ENCODE results near the gene CAMKK1.

DNA sequence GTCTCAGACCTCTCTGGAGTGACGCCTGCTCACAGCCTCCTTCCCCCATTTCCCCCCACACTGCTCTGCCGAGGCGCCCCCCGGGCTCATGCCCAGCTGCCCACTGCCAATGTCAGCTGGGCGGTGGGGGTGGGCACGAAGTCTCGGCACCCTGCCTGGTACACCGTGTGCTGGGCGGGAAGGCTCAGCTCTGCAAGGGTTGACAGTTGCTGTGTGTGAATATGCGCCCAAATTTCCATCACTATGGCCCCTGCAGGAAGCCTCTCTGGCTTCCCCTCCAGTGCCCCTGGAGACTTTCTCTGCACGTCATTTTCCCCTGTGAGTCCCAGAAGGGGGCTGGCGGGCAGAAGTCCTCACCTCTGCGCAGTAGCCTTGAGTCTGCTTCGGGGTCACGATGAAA lies 11.6 kb upstream of the CAMKK1 start:
- TF ChIP-seq TAF1 (IDR thresholded peaks at IDR 0.05; ENCODE audit: low read depth, low read length) (no peak), POLR2A (IDR thresholded peaks at IDR 0.05; ENCODE audit: low read depth, low read length) (no peak), POLR2AphosphoS5 (IDR thresholded peaks at IDR 0.05; ENCODE audit: low read depth, low read length) (no peak)

All from GM12891 (cell line).